H1 (cell line): ENCODE measurements around the gene EXOSC6. TPM values are rescaled to one million over a fixed set of nuclear protein-coding genes. Genes with fewer than 3 reads are reported as not detected.

Source experiments
- ATF2 ChIP-seq: IDR thresholded peaks from 2 replicates; pipeline ENCODE4 v1.6.1; 2012; ENCODE audit warnings: low read length, inconsistent platforms
- RFX5 ChIP-seq: IDR thresholded peaks from 2 replicates; pipeline ENCODE4 v1.6.1; 2011; ENCODE audit warnings: low read depth, low read length, improper control_type of control experiment, borderline replicate concordance
- polyA plus RNA-seq, 7 experiments: library from polyadenylated mRNA; depleted of rRNA in 3 of 7; stranded (reverse) in 5 of 7; unstranded in 2 of 7; fragments of >200 nt in 5 of 7; fragments of 200-250 nt in 2 of 7; gene quantifications; 1 replicate in 5 of 7; 2 replicates in 1 of 7; 4 replicates in 1 of 7; pipeline versions ENCODE4 v1.2.1 to v1.2.3, GENCODE V29; 2011 to 2013; ENCODE audit warnings: missing spikeins in 2 of 7, mixed read lengths in 2 of 7
- total RNA-seq: library from RNA; stranded (reverse); fragmentation: NEBNext Ultra II Directional; extraction: Animal tissue kit (Norgen Biotek cat#: 25700); gene quantifications from 2 replicates; pipeline ENCODE4 v1.2.1, GENCODE V29; 2021

Gene EXOSC6
- total and polyA plus RNA-seq, 2 of the 8 experiments (the other 6 are each of a cell fraction or from before 2014, with no cell fraction given) = 9.7 to 22.5 TPM

GRCh38 chr16:70289229-70290094 lies 37.7 kb upstream of the EXOSC6 start, which contains the start of gene AARS1 (continued):
- TF ChIP-seq ATF2 (no peak), RFX5 (no peak)
